Measurements from ENCODE around the gene GLI1.

GLI1 gene

GRCh38 chr12:57469296-57470164 is 9.9 kb downstream of the GLI1 start:
- TF ChIP-seq CTCF (conservative IDR thresholded peaks at IDR 0.05): no peak
- H3K27ac ChIP-seq: no peak overlapping the region

- no peak overlapping the region for H3K27ac ChIP-seq
- no peak for TF ChIP-seq CTCF (conservative IDR thresholded peaks at IDR 0.05)
Measured at GRCh38 chr12:57470286-57470969, 10.8 kb downstream of the GLI1 start.

GRCh38 chr12:57470970-57471656 is 11.5 kb downstream of the GLI1 start:
- H3K27ac ChIP-seq: no peak overlapping the region
- no peak for TF ChIP-seq CTCF (conservative IDR thresholded peaks at IDR 0.05)

- no peak overlapping the region for H3K27ac ChIP-seq
- TF ChIP-seq CTCF (conservative IDR thresholded peaks at IDR 0.05): no peak
Measured at GRCh38 chr12:57471661-57472060, 12.1 kb downstream of the GLI1 start.

GRCh38 chr12:57472391-57472790 is 12.8 kb downstream of the GLI1 start:
- TF ChIP-seq CTCF (conservative IDR thresholded peaks at IDR 0.05): no peak
- no peak overlapping the region for H3K27ac ChIP-seq

GRCh38 chr12:57473392-57473791 is 13.8 kb downstream of the GLI1 start:
- no peak overlapping the region for H3K27ac ChIP-seq
- TF ChIP-seq CTCF (conservative IDR thresholded peaks at IDR 0.05): no peak

- TF ChIP-seq CTCF (conservative IDR thresholded peaks at IDR 0.05): no peak
- H3K27ac ChIP-seq: no peak overlapping the region
Measured at GRCh38 chr12:57473886-57474285, 14.3 kb downstream of the GLI1 start.

Data from VCaP (cell line).